WTC11 (cell line): ENCODE measurements around the gene TMPRSS13. TPM values are rescaled to one million over a fixed set of nuclear protein-coding genes. Genes with fewer than 3 reads are reported as not detected.

Experiments
- ATAC-seq: fragments of 200-7000 bp; cut with Tn5 transposase; 2 replicates; pipeline ENCODE4 v1.10.0; 2021; ENCODE audit warnings: mild to moderate bottlenecking, moderate library complexity
- CTCF ChIA-PET: fragments of 300-600 bp; sonication (Branson Sonifier 250); formaldehyde crosslinking; loops from one replicate; lab custom pipeline; 2021; ENCODE audit warnings: antibody characterized with exemption; lab: Charles Lee
- POLR2A ChIA-PET: fragments of 350-600 bp; sonication (Branson Sonifier 250); formaldehyde crosslinking; loops from one replicate; lab custom pipeline; 2021; ENCODE audit warnings: antibody characterized with exemption; lab: Charles Lee
- DNase-seq: peaks from one replicate; pipeline ENCODE4 v3.0.0; 2021; ENCODE audit warnings: low spot score
- H3K27ac Mint-ChIP-seq: 2 replicates; pipeline ENCODE4 v1.8.0; 2021; ENCODE audit warnings: mixed read lengths
- H3K27me3 Mint-ChIP-seq: 2 replicates; pipeline ENCODE4 v1.8.0; 2021; ENCODE audit warnings: low read depth, mild to moderate bottlenecking, moderate library complexity, mixed read lengths
- H3K36me3 Mint-ChIP-seq: 2 replicates; pipeline ENCODE4 v1.8.0; 2021; ENCODE audit warnings: mixed read lengths
- H3K4me1 Mint-ChIP-seq: 2 replicates; pipeline ENCODE4 v1.8.0; 2022; ENCODE audit warnings: mixed read lengths
- H3K4me3 Mint-ChIP-seq: 2 replicates; pipeline ENCODE4 v1.8.0; 2021; ENCODE audit warnings: mild to moderate bottlenecking, moderate library complexity, mixed read lengths
- H3K9me3 Mint-ChIP-seq: 2 replicates; pipeline ENCODE4 v1.8.0; 2021; ENCODE audit warnings: mixed read lengths
- ATF1 ChIP-seq: sonication (generic); formaldehyde crosslinking; IDR thresholded peaks from 2 replicates; pipeline ENCODE4 v1.8.1; 2023; ENCODE audit warnings: mild to moderate bottlenecking, moderate library complexity, missing genetic modification reagents
- ATF6 ChIP-seq: sonication (generic); formaldehyde crosslinking; IDR thresholded peaks from 2 replicates; pipeline ENCODE4 v1.8.1; 2023; ENCODE audit warnings: mild to moderate bottlenecking, missing genetic modification reagents
- ESRRA ChIP-seq: sonication (generic); formaldehyde crosslinking; IDR thresholded peaks from 2 replicates; pipeline ENCODE4 v1.8.1; 2022; ENCODE audit warnings: mild to moderate bottlenecking, missing genetic modification reagents, borderline replicate concordance
- FOXK1 ChIP-seq: sonication (generic); formaldehyde crosslinking; IDR thresholded peaks from 2 replicates; pipeline ENCODE4 v1.8.0; 2022; ENCODE audit warnings: mild to moderate bottlenecking, moderate library complexity, missing genetic modification reagents
- FOXP1 ChIP-seq: sonication (generic); formaldehyde crosslinking; IDR thresholded peaks from 2 replicates; pipeline ENCODE4 v1.8.0; 2022; ENCODE audit warnings: missing genetic modification reagents, mild to moderate bottlenecking, moderate library complexity, borderline replicate concordance
- GABPB1 ChIP-seq: sonication (generic); formaldehyde crosslinking; IDR thresholded peaks from 2 replicates; pipeline ENCODE4 v1.8.1; 2023; ENCODE audit warnings: mild to moderate bottlenecking, missing genetic modification reagents
- GRHL2 ChIP-seq: fragments of 250-450 bp; sonication (Bioruptor Pico); IDR thresholded peaks from 2 replicates; pipeline ENCODE4 v1.8.0; 2022; ENCODE audit warnings: mild to moderate bottlenecking, moderate library complexity; ENCODE audit not compliant: insufficient replicate concordance, severe bottlenecking
- GTF2I ChIP-seq: fragments of 250-450 bp; sonication (Bioruptor Pico); conservative IDR thresholded peaks from 2 replicates; pipeline ENCODE4 v1.4.0; 2021; ENCODE audit warnings: mild to moderate bottlenecking
- KAT7 ChIP-seq: sonication (generic); formaldehyde crosslinking; IDR thresholded peaks from 2 replicates; pipeline ENCODE4 v1.8.1; 2023; ENCODE audit warnings: missing genetic modification reagents, mild to moderate bottlenecking, borderline replicate concordance
- MAX ChIP-seq: sonication (generic); formaldehyde crosslinking; IDR thresholded peaks from 2 replicates; pipeline ENCODE4 v1.8.0; 2022; ENCODE audit warnings: mild to moderate bottlenecking, missing genetic modification reagents
- NFATC4 ChIP-seq: fragments of 250-450 bp; sonication (Bioruptor Pico); IDR thresholded peaks from 2 replicates; pipeline ENCODE4 v1.9.0; 2021; ENCODE audit warnings: mild to moderate bottlenecking
- NFYB ChIP-seq: sonication (generic); formaldehyde crosslinking; conservative IDR thresholded peaks from 2 replicates; pipeline ENCODE4 v1.8.0; 2022; ENCODE audit warnings: low read depth, missing genetic modification reagents
- NR3C1 ChIP-seq: sonication (generic); formaldehyde crosslinking; conservative IDR thresholded peaks from 2 replicates; pipeline ENCODE4 v1.8.1; 2023; ENCODE audit warnings: low read depth, mild to moderate bottlenecking, missing genetic modification reagents
- PREB ChIP-seq: sonication (generic); formaldehyde crosslinking; IDR thresholded peaks from 2 replicates; pipeline ENCODE4 v1.8.1; 2022; ENCODE audit warnings: mild to moderate bottlenecking, missing genetic modification reagents, moderate library complexity, borderline replicate concordance
- RELA ChIP-seq: sonication (generic); formaldehyde crosslinking; IDR thresholded peaks from 2 replicates; pipeline ENCODE4 v1.8.1; 2022; ENCODE audit warnings: missing genetic modification reagents, mild to moderate bottlenecking, borderline replicate concordance
- RORB ChIP-seq: fragments of 250-450 bp; sonication (Bioruptor Pico); IDR thresholded peaks from 2 replicates; pipeline ENCODE4 v1.9.0; 2021; ENCODE audit warnings: mild to moderate bottlenecking
- SOX15 ChIP-seq: fragments of 250-450 bp; sonication (Bioruptor Pico); IDR thresholded peaks from 2 replicates; pipeline ENCODE4 v1.9.0; 2021; ENCODE audit warnings: mild to moderate bottlenecking
- ZBTB43 ChIP-seq: sonication (generic); formaldehyde crosslinking; IDR thresholded peaks from 2 replicates; pipeline ENCODE4 v1.8.1; 2023; ENCODE audit warnings: mild to moderate bottlenecking, missing genetic modification reagents
- ZNF219 ChIP-seq: sonication (generic); formaldehyde crosslinking; IDR thresholded peaks from 2 replicates; pipeline ENCODE4 v1.8.0; 2023; ENCODE audit warnings: missing genetic modification reagents, mild to moderate bottlenecking, borderline replicate concordance
- ZNF232 ChIP-seq: sonication (generic); formaldehyde crosslinking; IDR thresholded peaks from 2 replicates; pipeline ENCODE4 v1.8.0; 2022; ENCODE audit warnings: mild to moderate bottlenecking, missing genetic modification reagents
- ZNF281 ChIP-seq: sonication (generic); formaldehyde crosslinking; IDR thresholded peaks from 2 replicates; pipeline ENCODE4 v1.8.0; 2023; ENCODE audit warnings: mild to moderate bottlenecking, missing genetic modification reagents
- ZNF317 ChIP-seq: sonication (generic); formaldehyde crosslinking; IDR thresholded peaks from 2 replicates; pipeline ENCODE4 v1.8.1; 2023; ENCODE audit warnings: low read depth, mild to moderate bottlenecking, moderate library complexity, missing genetic modification reagents, borderline replicate concordance
- ZNF416 ChIP-seq: fragments of 250-450 bp; sonication (Bioruptor Pico); IDR thresholded peaks from 2 replicates; pipeline ENCODE4 v1.9.0; 2021; ENCODE audit warnings: mild to moderate bottlenecking, inconsistent platforms
- total RNA-seq: library from RNA; stranded (reverse); gene quantifications from 3 replicates; pipeline ENCODE4 v1.2.3, GENCODE V29; 2021

Gene TMPRSS13
- total RNA-seq, 1 experiment from 2014 or later: 0.63 TPM

GRCh38 chr11:117924631-117925170 is 4.5 kb downstream of the TMPRSS13 start:
- no peaks in the 10 kb centered on the region for H3K9me3 Mint-ChIP-seq
- DNase-seq: no peak
- no peak for TF ChIP-seq SOX15 (CRISPR knock-in tag)
- POLR2A ChIA-PET: no interaction called here
- H3K27ac Mint-ChIP-seq: no peak overlapping the region
- H3K27me3 Mint-ChIP-seq: peaks cover 4% of the 10 kb centered on the region
- H3K36me3 Mint-ChIP-seq: no peaks in the 10 kb centered on the region
- CTCF ChIA-PET: interaction anchor here (0.7 to 1.7 kb wide), 5 partner anchors 20 to 129 kb away, joined by 3 to 11 read pairs (median 4); no protein-coding TSS in a partner anchor
- H3K4me1 Mint-ChIP-seq: peaks cover 14% of the 10 kb centered on the region
- H3K4me3 Mint-ChIP-seq: no peak overlapping the region
- no peak for ATAC-seq

GRCh38 chr11:117923773-117924172 is 5.4 kb downstream of the TMPRSS13 start:
- no peak overlapping the region for H3K27ac Mint-ChIP-seq
- ATAC-seq (peak; percentile 71), DNase-seq (peak; percentile 28)
- H3K36me3 Mint-ChIP-seq: no peaks in the 10 kb centered on the region
- ChIA-PET CTCF (interaction anchor here (0.9 to 1.7 kb wide), 12 partner anchors 9 to 130 kb away, joined by 3 to 24 read pairs (median 4); no protein-coding TSS in a partner anchor), POLR2A (no interaction called here)
- H3K9me3 Mint-ChIP-seq: no peaks in the 10 kb centered on the region
- H3K4me3 Mint-ChIP-seq: no peak overlapping the region
- H3K27me3 Mint-ChIP-seq: peaks cover 4% of the 10 kb centered on the region; the same call in 1 of the 2 replicates
- TF ChIP-seq GTF2I (CRISPR knock-in tag) (no peak), MAX (CRISPR knock-in tag) (no peak), ZNF416 (CRISPR knock-in tag) (no peak), ATF6 (CRISPR knock-in tag) (no peak), FOXP1 (CRISPR knock-in tag) (no peak)
- peaks cover 5% of the 10 kb centered on the region for H3K4me1 Mint-ChIP-seq

- TF ChIP-seq NFATC4 (CRISPR knock-in tag) (no peak), GRHL2 (CRISPR knock-in tag) (no peak), NFYB (CRISPR knock-in tag) (no peak), ZNF281 (no peak), NR3C1 (CRISPR knock-in tag) (no peak)
- ATAC-seq: no peak
- no peaks in the 10 kb centered on the region for H3K36me3 Mint-ChIP-seq
- ChIA-PET POLR2A (no interaction called here), CTCF (interaction anchor here (0.9 to 1.7 kb wide), 12 partner anchors 8 to 130 kb away, joined by 3 to 24 read pairs (median 4); no protein-coding TSS in a partner anchor)
- no peak for DNase-seq
- no peak overlapping the region for H3K27ac Mint-ChIP-seq
- H3K4me1 Mint-ChIP-seq: no peaks in the 10 kb centered on the region; the same call in 1 of the 2 replicates
- H3K27me3 Mint-ChIP-seq: peaks cover 4% of the 10 kb centered on the region; the same call in 1 of the 2 replicates
- no peaks in the 10 kb centered on the region for H3K9me3 Mint-ChIP-seq
- H3K4me3 Mint-ChIP-seq: no peak overlapping the region
These were observed 5.9 kb downstream of the TMPRSS13 start for GRCh38 chr11:117923275-117923674.

GRCh38 chr11:117921893-117922292 is 7.3 kb downstream of the TMPRSS13 start:
- Mint-ChIP-seq H3K36me3 (no peaks in the 10 kb centered on the region), H3K27ac (no peak overlapping the region), H3K4me1 (no peaks in the 10 kb centered on the region), H3K4me3 (no peak overlapping the region), H3K9me3 (no peaks in the 10 kb centered on the region), H3K27me3 (no peaks in the 10 kb centered on the region)
- ChIA-PET POLR2A (no interaction called here), CTCF (interaction anchor here (0.6 to 2.8 kb wide), 4 partner anchors 23 to 103 kb away, joined by 3 to 12 read pairs (median 4); no protein-coding TSS in a partner anchor)
- ATAC-seq (no peak), DNase-seq (no peak)
- no peak for TF ChIP-seq RELA (CRISPR knock-in tag)
- TF ChIP-seq FOXK1 (CRISPR knock-in tag): no peak
- no peak for TF ChIP-seq ESRRA (CRISPR knock-in tag)
- TF ChIP-seq ATF1 (CRISPR knock-in tag): no peak
- no peak for TF ChIP-seq KAT7 (CRISPR knock-in tag)
- no peak for TF ChIP-seq PREB (CRISPR knock-in tag)
- no peak for TF ChIP-seq GABPB1 (CRISPR knock-in tag)
- TF ChIP-seq RORB (CRISPR knock-in tag): no peak
- no peak for TF ChIP-seq ZBTB43 (CRISPR knock-in tag)
- no peak for TF ChIP-seq ZNF232
- TF ChIP-seq ZNF219 (CRISPR knock-in tag): no peak
- TF ChIP-seq ZNF317 (CRISPR knock-in tag): no peak
